IMR-90 (cell line): Measurements from ENCODE around the gene TSPAN14. TPM values are rescaled to one million over a fixed set of nuclear protein-coding genes. Genes with fewer than 3 reads are reported as not detected.
A peak's percentile ranks its signal among the peaks of the same experiment; 100 is the strongest.

Experiments
- ATAC-seq: fragments of 200-7000 bp; cut with Tn5 transposase; 2 replicates; pipeline ENCODE4 v1.9.1; 2020; ENCODE audit warnings: low read depth, mild to moderate bottlenecking, moderate library complexity
- BruUV-seq: library from RNA; stranded (reverse); fragments of 400-500 nt; replicated peaks from 2 replicates; lab custom pipeline; 2021; lab: Mats Ljungman, UMichigan
- CTCF ChIA-PET: fragments of 300-600 bp; formaldehyde crosslinking; extraction: SDS; loops from one replicate; lab custom pipeline; 2021; ENCODE audit warnings: antibody characterized with exemption; lab: Yijun Ruan, JAX
- POLR2A ChIA-PET: fragments of 300-600 bp; sonication (Branson Sonifier 250); formaldehyde crosslinking; loops from one replicate; lab custom pipeline; 2022; ENCODE audit warnings: antibody characterized with exemption; ENCODE audit not compliant: unreplicated experiment; lab: Charles Lee
- DNase-seq: peaks from one replicate; pipeline ENCODE4 v3.0.0; 2013
- H2AFZ ChIP-seq: replicated peaks from 2 replicates; pipeline ENCODE3; 2013; ENCODE audit warnings: low read length, mild to moderate bottlenecking; ENCODE audit not compliant: poor library complexity
- H2AK5ac ChIP-seq: 2 replicates; pipeline ENCODE4 v1.6.1; 2013; ENCODE audit warnings: low read depth, low read length, inconsistent platforms
- H2AK9ac ChIP-seq: replicated peaks from 2 replicates; pipeline ENCODE3; 2013; ENCODE audit warnings: mild to moderate bottlenecking, low read depth, low read length, moderate library complexity; ENCODE audit not compliant: poor library complexity
- H2BK120ac ChIP-seq: 2 replicates; pipeline ENCODE4 v1.6.1; 2013; ENCODE audit warnings: low read depth, low read length, inconsistent platforms
- H2BK15ac ChIP-seq: 3 replicates; pipeline ENCODE4 v1.6.1; 2013; ENCODE audit warnings: low read depth, low read length, inconsistent platforms
- H2BK20ac ChIP-seq: 2 replicates; pipeline ENCODE4 v1.6.1; 2013; ENCODE audit warnings: low read depth, mild to moderate bottlenecking, inconsistent platforms, low read length, moderate library complexity
- H2BK5ac ChIP-seq: 2 replicates; pipeline ENCODE4 v1.6.1; 2013; ENCODE audit warnings: mild to moderate bottlenecking, low read depth, low read length, inconsistent platforms; ENCODE audit not compliant: poor library complexity, severe bottlenecking
- H3K14ac ChIP-seq: replicated peaks from 2 replicates; pipeline ENCODE4 v1.6.1; 2013; ENCODE audit warnings: low read depth, low read length, inconsistent platforms
- H3K18ac ChIP-seq: 2 replicates; pipeline ENCODE4 v1.6.1; 2013; ENCODE audit warnings: low read depth, low read length, control low read depth
- H3K23ac ChIP-seq: 2 replicates; pipeline ENCODE4 v1.6.1; 2013; ENCODE audit warnings: low read depth, low read length, inconsistent platforms
- H3K27ac ChIP-seq: 2 replicates; pipeline ENCODE4 v1.5.1; 2013; ENCODE audit warnings: mild to moderate bottlenecking, control low read depth, low read length; ENCODE audit not compliant: insufficient read depth
- H3K27me3 ChIP-seq: 2 replicates; pipeline ENCODE4 v1.6.1; 2013; ENCODE audit warnings: low read length; ENCODE audit not compliant: control insufficient read depth, insufficient read depth
- H3K36me3 ChIP-seq: 2 replicates; pipeline ENCODE4 v1.6.1; 2013; ENCODE audit warnings: low read length, mixed read lengths; ENCODE audit not compliant: control insufficient read depth, insufficient read depth
- H3K4ac ChIP-seq: 2 replicates; pipeline ENCODE4 v1.6.1; 2013; ENCODE audit warnings: low read depth, low read length, inconsistent platforms
- H3K4me1 ChIP-seq: 2 replicates; pipeline ENCODE4 v1.6.1; 2013; ENCODE audit warnings: low read length, mixed read lengths; ENCODE audit not compliant: control insufficient read depth, insufficient read depth
- H3K4me2 ChIP-seq: 2 replicates; pipeline ENCODE4 v1.6.1; 2013; ENCODE audit warnings: low read depth, mild to moderate bottlenecking, control low read depth, low read length, moderate library complexity
- H3K4me3 ChIP-seq: 2 replicates; pipeline ENCODE4 v1.5.1; 2013; ENCODE audit warnings: low read depth, mild to moderate bottlenecking, control low read depth, low read length, moderate library complexity; ENCODE audit not compliant: insufficient read depth
- H3K56ac ChIP-seq: 2 replicates; pipeline ENCODE4 v1.6.1; 2013; ENCODE audit warnings: low read length, inconsistent platforms; ENCODE audit not compliant: insufficient read depth; ENCODE audit errors: extremely low read depth
- H3K79me1 ChIP-seq, 2 experiments: 2 replicates each; pipeline ENCODE4 v1.6.1; 2013; ENCODE audit warnings: low read length in 2 of 2, inconsistent platforms in 1 of 2, low read depth in 1 of 2
- H3K9ac ChIP-seq: 2 replicates; pipeline ENCODE4 v1.6.1; 2013; ENCODE audit warnings: low read depth, low read length, control low read depth
- H3K9me1 ChIP-seq: 2 replicates; pipeline ENCODE4 v1.6.1; 2013; ENCODE audit warnings: low read length, inconsistent platforms; ENCODE audit not compliant: insufficient read depth
- H3K9me3 ChIP-seq: 2 replicates; pipeline ENCODE4 v1.6.1; 2013; ENCODE audit warnings: low read length; ENCODE audit not compliant: control insufficient read depth, insufficient read depth
- H4K20me1 ChIP-seq: 2 replicates; pipeline ENCODE4 v1.6.1; 2013; ENCODE audit warnings: low read length, inconsistent platforms; ENCODE audit not compliant: insufficient read depth
- H4K5ac ChIP-seq: 2 replicates; pipeline ENCODE4 v1.6.1; 2013; ENCODE audit warnings: mild to moderate bottlenecking, low read depth, low read length, control low read depth
- H4K8ac ChIP-seq, 2 experiments: 2 replicates each; pipeline ENCODE4 v1.6.1; 2013; ENCODE audit warnings: low read depth in 2 of 2, low read length in 2 of 2, control low read depth in 1 of 2, inconsistent platforms in 1 of 2
- H4K91ac ChIP-seq: 2 replicates; pipeline ENCODE4 v1.6.1; 2013; ENCODE audit warnings: low read depth, low read length, inconsistent platforms; ENCODE audit not compliant: insufficient read depth
- CHD1 ChIP-seq: IDR thresholded peaks from 2 replicates; pipeline ENCODE4 v1.6.1; 2012; ENCODE audit warnings: low read depth, low read length, improper control_type of control experiment
- ELK1 ChIP-seq: fragments of 150-350 bp; IDR thresholded peaks from 2 replicates; pipeline ENCODE4 v1.6.1; 2016; ENCODE audit warnings: low read depth, mild to moderate bottlenecking, low read length, moderate library complexity, borderline replicate concordance
- FOS ChIP-seq: fragments of 150-350 bp; IDR thresholded peaks from 2 replicates; pipeline ENCODE4 v1.6.1; 2016; ENCODE audit warnings: low read depth, low read length
- MAFK ChIP-seq: IDR thresholded peaks from 2 replicates; pipeline ENCODE4 v1.6.1; 2012; ENCODE audit warnings: low read depth, low read length, improper control_type of control experiment
- MXI1 ChIP-seq: IDR thresholded peaks from 2 replicates; pipeline ENCODE4 v1.6.1; 2012; ENCODE audit warnings: low read depth, mild to moderate bottlenecking, low read length, moderate library complexity, borderline replicate concordance
- NFE2L2 ChIP-seq: fragments of 150-350 bp; IDR thresholded peaks from 2 replicates; pipeline ENCODE4 v1.6.1; 2016; ENCODE audit warnings: low read depth, mild to moderate bottlenecking, low read length
- POLR2A ChIP-seq: IDR thresholded peaks from 2 replicates; pipeline ENCODE4 v1.6.1; 2012; ENCODE audit warnings: mild to moderate bottlenecking, low read depth, low read length
- RAD21 ChIP-seq: IDR thresholded peaks from 2 replicates; pipeline ENCODE4 v1.6.1; 2012; ENCODE audit warnings: low read length, improper control_type of control experiment
- RCOR1 ChIP-seq: IDR thresholded peaks from 2 replicates; pipeline ENCODE4 v1.6.1; 2012; ENCODE audit warnings: mild to moderate bottlenecking, low read length, improper control_type of control experiment; ENCODE audit not compliant: insufficient replicate concordance
- RFX5 ChIP-seq: IDR thresholded peaks from 2 replicates; pipeline ENCODE4 v1.8.0; 2012; ENCODE audit warnings: low read depth, mild to moderate bottlenecking, low read length, moderate library complexity
- WGBS, 2 experiments: methylation state at CpG; one replicate each; pipeline versions ENCODE4 v1.1.5 to v1.1.7; 2013; ENCODE audit warnings: missing lambda C conversion rate in 2 of 2; ENCODE audit not compliant: insufficient read length in 1 of 2; ENCODE audit errors: extremely low coverage in 2 of 2; 5-methylcytosine and 5-hydroxymethylcytosine counted together
- dilution Hi-C: fragments of 300-500 bp; cut with HindIII; formaldehyde crosslinking; loops from one replicate; pipeline ENCODE4 v1.14.3; 2018; ENCODE audit warnings: low sequenced_read_pairs; ENCODE audit not compliant: unreplicated experiment
- in situ Hi-C: fragments of 300-500 bp; cut with MboI; formaldehyde crosslinking; loops from 3 replicates; pipeline ENCODE4 v1.14.3; 2019; ENCODE audit warnings: low sequenced_read_pairs, inconsistent platforms, mixed read lengths
- intact Hi-C: fragments of 100-400 bp; cut with micrococcal nuclease; formaldehyde crosslinking; loops from 2 replicates; pipeline ENCODE4 v1.10.0; 2022
- polyA plus RNA-seq, 3 experiments: library from polyadenylated mRNA; depleted of rRNA; stranded (reverse); fragments of >200 nt; gene quantifications; 2 replicates each; pipeline ENCODE4 v1.2.3, GENCODE V29; 2012; ENCODE audit warnings: low replicate concordance in 1 of 3
- total RNA-seq: library from RNA; depleted of rRNA; stranded (reverse); fragments of >200 nt; gene quantifications from 2 replicates; pipeline ENCODE4 v1.2.3, GENCODE V29; 2012
- TF ChIP-seq, protein P1 (sequence below): fragments of 150-350 bp; IDR thresholded peaks from 2 replicates; pipeline ENCODE4 v1.6.1; 2017; ENCODE audit warnings: mild to moderate bottlenecking, antibody characterized with exemption, low read length, low read depth

Gene TSPAN14
- total and polyA plus RNA-seq, 2 of the 4 experiments (the other 2 are of a cell fraction) = 18.5 to 43.0 TPM

GRCh38 chr10:80465451-80465835 is 11.3 kb downstream of the TSPAN14 start:
- ChIA-PET CTCF (interaction anchor here (5.1 kb wide), 1 partner anchor 40 kb away, joined by 26 read pairs; no protein-coding TSS in a partner anchor), POLR2A (interaction anchor here (0.5 kb wide), 1 partner anchor 92 kb away, joined by 6 read pairs; no protein-coding TSS in a partner anchor)
- Histone ChIP-seq H4K5ac (peak overlapping the region; percentile 66), H3K14ac (peak overlapping the region; percentile 60), H3K9me1 (peaks cover 28% of the 10 kb centered on the region), H2BK15ac (no peak overlapping the region), H2BK120ac (peak overlapping the region; percentile 14; the same call in 1 of the 2 replicates), H2AK5ac (peak overlapping the region; percentile 61), H4K20me1 (peaks cover 44% of the 10 kb centered on the region), H3K36me3 (no peaks in the 10 kb centered on the region; the same call in 1 of the 2 replicates), H2BK5ac (no peak overlapping the region), H3K27me3 (no peaks in the 10 kb centered on the region), H3K4me3 (no peak overlapping the region), H3K4me1 (peaks cover 39% of the 10 kb centered on the region), H2BK20ac (no peak overlapping the region; the same call in 1 of the 2 replicates), H3K79me1 (peaks cover 10 to 84% of the 10 kb centered on the region in 2 experiments), H4K8ac (peak overlapping the region; percentile 60 to 74; a peak in 3 of 4 replicates), H3K56ac (no peak overlapping the region), H3K9ac (0 out of 2 replicates have a peak overlapping the region, but pooled peaks have one; percentile 2), H2AFZ (peak overlapping the region; percentile 64), H3K23ac (no peak overlapping the region), H3K4me2 (peak overlapping the region; percentile 31; the same call in 1 of the 2 replicates), H2AK9ac (peak overlapping the region; percentile 81), H3K9me3 (no peaks in the 10 kb centered on the region), H4K91ac (peak overlapping the region; percentile 37; the same call in 1 of the 2 replicates), H3K4ac (peak overlapping the region; percentile 79), H3K18ac (peak overlapping the region; percentile 30; the same call in 1 of the 2 replicates), H3K27ac (peak overlapping the region; percentile 55; the same call in 1 of the 2 replicates)
- DNase-seq (no peak), ATAC-seq (no peak)
- 100% methylated on average over 1 of the region's 3 CpGs; no CpG with 5 or more reads in 1 of the 2 experiments for WGBS, 2 experiments
- in situ Hi-C loops (loop anchor here (25.0 kb wide), 1 partner anchor 303 kb away; no protein-coding TSS in a partner anchor), dilution Hi-C loops (no loop called here), intact Hi-C loops (no loop called here)
- no peak for TF ChIP-seq ELK1
- no peak for TF ChIP-seq POLR2A
- no peak for TF ChIP-seq MAFK
- TF ChIP-seq RAD21 = no peak
- no peak for TF ChIP-seq CHD1
- TF ChIP-seq MXI1 = no peak
- no peak for TF ChIP-seq RCOR1
- TF ChIP-seq, protein P1, sequence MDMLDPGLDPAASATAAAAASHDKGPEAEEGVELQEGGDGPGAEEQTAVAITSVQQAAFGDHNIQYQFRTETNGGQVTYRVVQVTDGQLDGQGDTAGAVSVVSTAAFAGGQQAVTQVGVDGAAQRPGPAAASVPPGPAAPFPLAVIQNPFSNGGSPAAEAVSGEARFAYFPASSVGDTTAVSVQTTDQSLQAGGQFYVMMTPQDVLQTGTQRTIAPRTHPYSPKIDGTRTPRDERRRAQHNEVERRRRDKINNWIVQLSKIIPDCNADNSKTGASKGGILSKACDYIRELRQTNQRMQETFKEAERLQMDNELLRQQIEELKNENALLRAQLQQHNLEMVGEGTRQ = no peak
- TF ChIP-seq FOS = no peak
- no peak for TF ChIP-seq RFX5
- TF ChIP-seq NFE2L2 = no peak
- no TSS peak for BruUV-seq
